ENCODE data around the gene IL11. TPM values are rescaled to one million over a fixed set of nuclear protein-coding genes. Genes with fewer than 3 reads are reported as not detected.
A peak's percentile ranks its signal among the peaks of the same experiment; 100 is the strongest.

Gene IL11
- polyA plus RNA-seq, 4 donors = 0.19 to 0.67 TPM; not detected in 2

DNA sequence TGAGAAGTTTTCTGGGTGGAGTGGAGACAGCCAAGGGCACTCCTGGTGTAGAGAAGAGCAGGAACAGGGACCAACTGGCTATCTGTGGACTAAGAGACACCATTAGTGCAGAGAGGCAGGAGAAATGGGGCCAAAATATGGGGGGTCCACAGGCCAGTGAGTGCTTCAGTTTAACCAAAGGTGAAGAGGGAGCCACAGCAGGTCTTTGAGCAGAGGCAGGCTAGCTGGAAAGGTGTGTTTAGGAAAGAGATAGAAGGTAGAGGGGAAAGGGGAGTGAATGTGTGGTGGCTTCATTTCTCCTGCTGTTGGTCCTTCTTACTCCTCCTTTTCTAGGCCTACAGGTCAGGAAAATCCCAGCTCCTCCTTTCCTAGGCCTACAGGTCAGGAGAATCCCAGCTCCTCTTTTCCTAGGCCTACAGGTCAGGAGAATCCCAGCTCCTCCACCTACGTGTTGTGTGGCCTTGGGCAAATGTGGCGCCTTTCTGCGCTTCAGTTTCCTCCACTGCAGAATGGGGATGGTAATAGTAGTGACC lies 12.3 kb upstream of the IL11 start:
- H3K9me3 ChIP-seq (ENCODE audit: control insufficient read depth in 2 of 2, insufficient read depth in 1 of 2, low read depth in 1 of 2, low read length in 1 of 2) = peaks cover 0 to 7% of the 10 kb centered on the region in 2 donors
- no peak overlapping the region for H3K4me3 ChIP-seq (ENCODE audit: low read depth in 1 of 3, low read length in 3 of 3)
- DNase-seq = no peak
- H3K36me3 ChIP-seq (ENCODE audit: control insufficient read depth in 3 of 3, insufficient read depth in 2 of 3, low read depth in 1 of 3, low read length in 3 of 3) = peaks cover under 1 to 34% (median 1%) of the 10 kb centered on the region in 3 donors
- no peak overlapping the region for H3K27ac ChIP-seq (ENCODE audit: low read depth in 1 of 3, low read length in 2 of 3)
- WGBS, 3 donors = 95 to 97% (median 96%) methylated on average over 3 of the region's 3 CpGs
- H3K27me3 ChIP-seq (ENCODE audit: control insufficient read depth in 3 of 3, insufficient read depth in 3 of 3, low read length in 3 of 3) = peaks cover 0 to 4% (median 0%) of the 10 kb centered on the region in 3 donors
- H3K4me1 ChIP-seq (ENCODE audit: control insufficient read depth in 3 of 3, insufficient read depth in 2 of 3, low read depth in 1 of 3, low read length in 2 of 3) = peaks cover 2 to 23% (median 2%) of the 10 kb centered on the region in 3 donors
- FAIRE-seq = no peak

DNA sequence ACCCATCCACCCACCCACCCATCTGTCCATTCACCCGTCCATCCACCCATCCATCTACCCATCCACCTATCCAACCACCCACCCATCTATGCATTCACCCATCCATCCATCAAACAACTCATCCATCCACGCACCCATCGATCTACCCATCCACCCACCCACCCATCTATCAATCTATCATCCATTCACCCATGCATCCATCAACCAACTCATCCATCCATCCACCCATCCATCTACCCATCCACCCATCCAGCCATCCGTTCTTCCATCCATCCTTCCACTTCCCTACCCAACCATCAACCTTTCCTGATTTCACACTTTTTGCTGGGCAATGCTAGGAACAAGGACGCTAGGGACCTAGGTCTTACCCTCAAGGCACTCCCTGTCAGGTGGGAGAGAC lies 11.8 kb upstream of the IL11 start:
- peaks cover 0 to 7% of the 10 kb centered on the region in 2 donors for H3K9me3 ChIP-seq (ENCODE audit: control insufficient read depth in 2 of 2, insufficient read depth in 1 of 2, low read depth in 1 of 2, low read length in 1 of 2)
- H3K4me1 ChIP-seq (ENCODE audit: control insufficient read depth in 3 of 3, insufficient read depth in 2 of 3, low read depth in 1 of 3, low read length in 2 of 3) = peaks cover 0 to 18% (median 2%) of the 10 kb centered on the region in 3 donors
- no peak overlapping the region for H3K27ac ChIP-seq (ENCODE audit: low read depth in 1 of 3, low read length in 2 of 3)
- H3K27me3 ChIP-seq (ENCODE audit: control insufficient read depth in 3 of 3, insufficient read depth in 3 of 3, low read length in 3 of 3) = peaks cover 0 to 9% (median 2%) of the 10 kb centered on the region in 3 donors
- WGBS, 3 donors = 97 to 98% (median 97%) methylated on average over 5 of the region's 5 CpGs
- no peak overlapping the region for H3K4me3 ChIP-seq (ENCODE audit: low read depth in 1 of 3, low read length in 3 of 3)
- no peak for FAIRE-seq
- no peak for DNase-seq
- H3K36me3 ChIP-seq (ENCODE audit: control insufficient read depth in 3 of 3, insufficient read depth in 2 of 3, low read depth in 1 of 3, low read length in 3 of 3) = peaks cover 0 to 28% (median 0%) of the 10 kb centered on the region in 3 donors

DNA sequence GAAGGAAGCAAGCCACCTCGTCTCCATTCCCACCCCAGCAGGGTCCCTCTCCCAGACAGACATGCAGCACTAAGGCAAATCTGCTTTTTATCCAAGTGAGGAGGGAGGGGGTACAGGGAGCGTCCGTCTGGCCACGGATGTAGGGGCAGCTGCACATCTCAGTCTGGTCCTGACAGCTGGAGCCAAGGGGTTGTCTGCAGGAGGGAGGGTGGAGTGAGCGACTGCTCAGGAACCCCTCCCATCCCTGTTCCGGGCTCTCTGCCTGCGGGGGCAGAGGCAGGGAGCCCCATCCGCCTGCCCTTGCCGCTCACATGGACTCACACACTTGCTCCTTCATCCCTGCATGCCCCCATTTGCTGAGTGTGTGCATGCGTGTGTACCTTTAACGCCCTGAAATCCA lies 8.9 kb upstream of the IL11 start:
- H3K27ac ChIP-seq (ENCODE audit: low read depth in 1 of 3, low read length in 2 of 3) = no peak overlapping the region
- no peak for FAIRE-seq
- 62 to 77% (median 75%) methylated on average over 9 to 11 of the region's 11 CpGs for WGBS, 3 donors

DNA sequence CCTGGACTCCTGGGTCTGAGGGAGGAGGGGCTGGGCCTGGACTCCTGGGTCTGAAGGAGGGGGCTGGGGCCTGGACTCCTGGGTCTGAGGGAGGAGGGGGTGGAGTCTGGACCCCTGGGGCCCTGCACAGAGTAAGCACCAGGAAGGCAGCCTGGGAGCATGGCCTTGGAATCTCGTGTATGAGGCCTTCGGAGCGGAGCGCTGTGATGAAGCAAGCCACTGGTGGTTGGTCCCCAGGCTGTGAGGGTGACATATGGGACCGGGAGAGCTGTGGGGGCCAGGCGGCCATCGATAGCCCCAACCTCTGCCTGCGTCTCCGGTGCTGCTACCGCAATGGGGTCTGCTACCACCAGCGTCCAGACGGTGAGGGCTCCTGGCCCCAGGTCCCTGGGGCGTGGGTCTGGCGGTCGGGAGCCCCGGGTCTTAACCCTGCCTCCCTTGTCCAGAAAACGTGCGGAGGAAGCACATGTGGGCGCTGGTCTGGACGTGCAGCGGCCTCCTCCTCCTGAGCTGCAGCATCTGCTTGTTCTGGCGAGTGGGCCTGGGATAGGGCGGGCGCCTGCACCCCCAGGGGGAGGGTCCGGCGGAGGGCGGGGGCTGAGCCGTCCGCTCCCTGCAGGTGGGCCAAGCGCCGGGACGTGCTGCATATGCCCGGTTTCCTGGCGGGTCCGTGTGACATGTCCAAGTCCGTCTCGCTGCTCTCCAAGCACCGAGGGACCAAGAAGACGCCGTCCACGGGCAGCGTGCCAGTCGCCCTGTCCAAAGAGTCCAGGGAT lies 7.3 kb upstream of the IL11 start:
- H3K36me3 ChIP-seq (ENCODE audit: control insufficient read depth in 3 of 3, insufficient read depth in 2 of 3, low read depth in 1 of 3, low read length in 3 of 3) = peaks cover 0 to 16% (median 0%) of the 10 kb centered on the region in 3 donors

More for the DNA sequence above, 8.9 kb upstream of the IL11 start:
- peaks cover 0 to 16% (median 2%) of the 10 kb centered on the region in 3 donors for H3K4me1 ChIP-seq (ENCODE audit: control insufficient read depth in 3 of 3, insufficient read depth in 2 of 3, low read depth in 1 of 3, low read length in 2 of 3)
- H3K27me3 ChIP-seq (ENCODE audit: control insufficient read depth in 3 of 3, insufficient read depth in 3 of 3, low read length in 3 of 3) = peaks cover 0 to 34% (median 7%) of the 10 kb centered on the region in 3 donors
- no peak overlapping the region for H3K4me3 ChIP-seq (ENCODE audit: low read depth in 1 of 3, low read length in 3 of 3)
- peaks cover 0 to 19% (median 0%) of the 10 kb centered on the region in 3 donors for H3K36me3 ChIP-seq (ENCODE audit: control insufficient read depth in 3 of 3, insufficient read depth in 2 of 3, low read depth in 1 of 3, low read length in 3 of 3)
- no peak for DNase-seq
- peaks cover 0 to 7% of the 10 kb centered on the region in 2 donors for H3K9me3 ChIP-seq (ENCODE audit: control insufficient read depth in 2 of 2, insufficient read depth in 1 of 2, low read depth in 1 of 2, low read length in 1 of 2)

DNA sequence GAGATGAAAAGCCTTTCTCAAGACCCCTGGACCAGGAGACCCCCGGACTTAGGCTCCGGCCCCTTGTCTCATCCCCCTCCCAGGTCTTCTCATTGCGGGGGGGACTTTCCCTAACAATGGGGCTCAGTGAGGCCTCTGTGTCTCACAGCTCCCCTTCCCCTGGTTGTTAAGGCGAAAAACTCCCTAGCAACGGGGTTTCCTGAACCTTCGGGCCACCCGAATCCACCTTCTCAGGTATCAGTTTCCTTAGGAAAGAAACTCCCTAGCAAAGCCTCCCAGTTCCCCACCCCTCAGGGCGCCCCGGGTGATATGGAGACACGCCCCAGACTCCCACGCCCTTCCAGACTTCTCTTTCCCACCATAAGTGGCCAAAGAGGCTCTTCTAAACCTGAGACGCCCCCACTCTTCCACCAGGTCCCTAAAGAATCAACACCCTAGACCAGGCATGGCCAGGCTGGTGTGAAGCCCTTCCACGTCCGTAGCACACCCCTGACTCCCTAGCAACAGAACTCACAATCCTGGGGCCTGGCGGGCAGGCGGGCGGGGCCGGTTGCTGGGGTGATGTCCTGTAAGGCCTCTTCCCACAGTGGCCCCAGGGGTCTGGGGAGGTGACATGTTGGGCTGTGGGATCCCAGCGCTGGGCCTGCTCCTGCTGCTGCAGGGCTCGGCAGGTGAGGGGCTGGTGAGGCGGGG lies 6.1 kb upstream of the IL11 start, which contains the start of gene TMEM190:
TSS of gene TMEM190 (plus strand) at position 586 of the 693 bp plus-strand sequence. CDS start at position 614, 28 bp downstream.
- Histone ChIP-seq H3K9me3 (ENCODE audit: control insufficient read depth in 2 of 2, insufficient read depth in 1 of 2, low read depth in 1 of 2, low read length in 1 of 2) (no peaks in the 10 kb centered on the region), H3K4me3 (ENCODE audit: low read depth in 1 of 3, low read length in 3 of 3) (no peak within 1 kb of the TSS), H3K36me3 (ENCODE audit: control insufficient read depth in 3 of 3, insufficient read depth in 2 of 3, low read depth in 1 of 3, low read length in 3 of 3) (peaks cover 0 to 12% (median 0%) of the 10 kb centered on the region in 3 donors), H3K27ac (ENCODE audit: low read depth in 1 of 3, low read length in 2 of 3) (no peak within 1 kb of the TSS), H3K4me1 (ENCODE audit: control insufficient read depth in 3 of 3, insufficient read depth in 2 of 3, low read depth in 1 of 3, low read length in 2 of 3) (peaks cover 0 to 18% (median 0%) of the 10 kb centered on the region in 3 donors), H3K27me3 (ENCODE audit: control insufficient read depth in 3 of 3, insufficient read depth in 3 of 3, low read length in 3 of 3) (peaks cover 5 to 62% (median 21%) of the 10 kb centered on the region in 3 donors)
- FAIRE-seq (no peak), DNase-seq (peak in 1 of 2 donors; percentile 33)
- 20 to 42% (median 30%) methylated on average over 20 to 21 of the region's 21 CpGs for WGBS, 3 donors

More for the DNA sequence above, 7.3 kb upstream of the IL11 start:
- FAIRE-seq (no peak), DNase-seq (no peak)
- H3K27me3 ChIP-seq (ENCODE audit: control insufficient read depth in 3 of 3, insufficient read depth in 3 of 3, low read length in 3 of 3) = peaks cover 0 to 51% (median 16%) of the 10 kb centered on the region in 3 donors
- H3K4me1 ChIP-seq (ENCODE audit: control insufficient read depth in 3 of 3, insufficient read depth in 2 of 3, low read depth in 1 of 3, low read length in 2 of 3) = peaks cover 0 to 18% (median 0%) of the 10 kb centered on the region in 3 donors
- H3K27ac ChIP-seq (ENCODE audit: low read depth in 1 of 3, low read length in 2 of 3) = no peak overlapping the region
- H3K9me3 ChIP-seq (ENCODE audit: control insufficient read depth in 2 of 2, insufficient read depth in 1 of 2, low read depth in 1 of 2, low read length in 1 of 2) = peaks cover 0 to 3% of the 10 kb centered on the region in 2 donors
- no peak overlapping the region for H3K4me3 ChIP-seq (ENCODE audit: low read depth in 1 of 3, low read length in 3 of 3)
- 34 to 60% (median 60%) methylated on average over 43 of the region's 43 CpGs for WGBS, 3 donors

DNA sequence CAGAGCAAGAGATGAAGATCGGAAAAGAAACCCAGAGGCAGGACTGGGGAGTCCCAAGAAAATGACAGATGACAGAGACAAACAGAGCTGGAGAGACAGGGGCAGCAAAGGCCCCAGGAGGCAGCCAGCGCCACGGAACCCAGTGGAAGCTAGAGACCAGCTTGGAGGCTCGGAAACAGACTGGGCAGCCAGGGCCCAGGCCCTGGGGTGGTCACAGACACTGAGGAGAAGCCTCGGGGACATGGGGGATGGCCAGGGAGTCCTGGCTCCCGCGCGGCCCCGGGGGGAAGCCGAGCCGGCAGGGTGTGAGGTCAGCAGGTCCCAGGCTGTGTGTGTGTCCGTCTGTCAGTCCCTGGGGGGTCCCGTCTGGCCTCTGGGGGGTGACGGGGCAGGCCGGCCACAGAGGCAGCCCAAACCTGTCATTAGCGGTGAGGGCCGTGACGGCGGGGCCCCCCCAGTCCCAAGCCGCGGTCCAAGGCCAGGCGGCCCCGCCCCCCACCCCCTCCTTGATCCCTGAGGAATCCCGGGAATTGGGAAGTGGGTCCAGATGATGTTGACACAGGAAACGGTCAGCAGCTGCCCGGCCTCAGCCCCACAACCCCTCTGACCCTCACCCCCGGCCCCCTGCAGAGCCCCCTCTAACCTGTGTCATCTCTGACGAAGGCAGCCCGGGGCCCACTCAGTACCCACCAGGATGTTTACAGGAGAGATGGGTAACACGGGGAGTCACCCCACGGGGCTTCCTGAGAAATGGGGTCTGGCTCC lies 3.9 kb upstream of the IL11 start:
- H3K27me3 ChIP-seq (ENCODE audit: control insufficient read depth in 3 of 3, insufficient read depth in 3 of 3, low read length in 3 of 3) = peaks cover 5 to 81% (median 31%) of the 10 kb centered on the region in 3 donors
- peaks cover 0 to 4% (median 0%) of the 10 kb centered on the region in 3 donors for H3K36me3 ChIP-seq (ENCODE audit: control insufficient read depth in 3 of 3, insufficient read depth in 2 of 3, low read depth in 1 of 3, low read length in 3 of 3)
- no peak overlapping the region for H3K27ac ChIP-seq (ENCODE audit: low read depth in 1 of 3, low read length in 2 of 3)
- DNase-seq (no peak), FAIRE-seq (no peak)
- peaks cover 0 to 20% (median 0%) of the 10 kb centered on the region in 3 donors for H3K4me1 ChIP-seq (ENCODE audit: control insufficient read depth in 3 of 3, insufficient read depth in 2 of 3, low read depth in 1 of 3, low read length in 2 of 3)
- 5 to 14% (median 8%) methylated on average over 29 to 31 of the region's 31 CpGs for WGBS, 3 donors
- no peaks in the 10 kb centered on the region for H3K9me3 ChIP-seq (ENCODE audit: control insufficient read depth in 2 of 2, insufficient read depth in 1 of 2, low read depth in 1 of 2, low read length in 1 of 2)
- H3K4me3 ChIP-seq (ENCODE audit: low read depth in 1 of 3, low read length in 3 of 3) = no peak overlapping the region

DNA sequence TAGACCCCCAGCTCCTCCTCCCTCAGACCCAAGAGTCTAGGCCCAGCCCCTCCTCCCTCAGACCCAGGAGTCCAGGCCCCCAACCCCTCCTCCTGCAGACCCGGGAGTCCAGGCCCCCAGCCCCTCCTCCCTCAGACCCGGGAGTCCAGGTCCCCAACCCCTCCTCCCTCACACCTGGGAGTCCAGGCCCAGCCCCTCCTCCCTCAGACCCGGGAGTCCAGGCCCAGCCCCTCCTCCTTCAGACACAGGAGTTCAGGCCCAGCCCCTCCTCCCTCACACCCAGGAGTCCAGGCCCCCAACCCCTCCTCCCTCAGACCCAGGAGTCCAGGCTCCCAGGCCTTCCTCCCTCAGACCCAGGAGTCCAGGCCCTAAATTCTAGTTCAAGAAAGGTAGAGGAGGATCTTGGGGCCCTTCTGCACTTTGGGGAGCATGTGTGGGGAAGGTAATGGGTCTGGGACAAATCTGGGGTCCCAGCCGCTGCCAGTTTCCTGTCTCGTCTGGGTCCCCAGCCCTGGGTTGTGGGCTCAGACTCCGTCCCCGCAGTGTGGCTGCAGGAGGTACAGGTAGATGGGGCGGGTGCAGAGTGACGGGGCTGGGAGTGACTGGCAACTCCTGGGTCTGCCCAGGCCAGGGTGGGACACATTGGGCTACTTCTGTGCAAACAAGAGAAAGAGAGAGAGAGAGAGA lies 3.2 kb upstream of the IL11 start:
- Histone ChIP-seq H3K27me3 (ENCODE audit: control insufficient read depth in 3 of 3, insufficient read depth in 3 of 3, low read length in 3 of 3) (peaks cover 5 to 89% (median 32%) of the 10 kb centered on the region in 3 donors), H3K4me3 (ENCODE audit: low read depth in 1 of 3, low read length in 3 of 3) (no peak overlapping the region)
- DNase-seq = no peak

More for the DNA sequence above, 3.2 kb upstream of the IL11 start:
- Histone ChIP-seq H3K27ac (ENCODE audit: low read depth in 1 of 3, low read length in 2 of 3) (no peak overlapping the region), H3K36me3 (ENCODE audit: control insufficient read depth in 3 of 3, insufficient read depth in 2 of 3, low read depth in 1 of 3, low read length in 3 of 3) (no peaks in the 10 kb centered on the region), H3K9me3 (ENCODE audit: control insufficient read depth in 2 of 2, insufficient read depth in 1 of 2, low read depth in 1 of 2, low read length in 1 of 2) (no peaks in the 10 kb centered on the region), H3K4me1 (ENCODE audit: control insufficient read depth in 3 of 3, insufficient read depth in 2 of 3, low read depth in 1 of 3, low read length in 2 of 3) (peaks cover 0 to 20% (median 0%) of the 10 kb centered on the region in 3 donors)
- 12 to 45% (median 31%) methylated on average over 8 to 9 of the region's 9 CpGs for WGBS, 3 donors
- FAIRE-seq = no peak

All from small intestine (tissue), 7 donors.